ENCODE data around the gene DDX5. TPM values are rescaled to one million over a fixed set of nuclear protein-coding genes. Genes with fewer than 3 reads are reported as not detected.

The DDX5 gene
- polyA plus RNA-seq, 1 of the 3 experiments (the other 2 are of a cell fraction), result 1,642 TPM

GRCh38 chr17:64449545-64449944 is 56.5 kb downstream of the DDX5 start:
- peak overlapping the region in 1 of 2 experiments; percentile 57; a peak in 2 of 4 replicates for H3K27ac ChIP-seq (ENCODE audit: low read depth in 2 of 2, low read length in 1 of 2)

GRCh38 chr17:64448665-64449512 is 57.2 kb downstream of the DDX5 start, which contains the start of gene MILR1:
Gene MILR1, plus strand, starts transcription at chr17:64449115. Its CDS starts 54 bp downstream, at chr17:64449169.
- H3K27ac ChIP-seq (ENCODE audit: low read depth in 2 of 2, low read length in 1 of 2), result peak within 1 kb of the TSS in 1 of 2 experiments; percentile 57; a peak in 2 of 4 replicates
- no peak for DNase-seq
- 57% methylated on average over 10 of the region's 10 CpGs for WGBS (ENCODE audit: low lambda C conversion rate)
- H3K9me2 ChIP-seq, result no peaks in the 10 kb centered on the region
- H2AFZ ChIP-seq (ENCODE audit: low read depth), result peak within 1 kb of the TSS; percentile 87
- no peaks in the 10 kb centered on the region for H3K79me2 ChIP-seq (ENCODE audit: insufficient read depth)
- H3K4me1 ChIP-seq (ENCODE audit: control insufficient read depth in 1 of 2, insufficient read depth in 2 of 2, low read depth in 1 of 2, low read length in 1 of 2), result no peaks in the 10 kb centered on the region
- ChIA-PET POLR2A (no interaction called here), CTCF (interaction anchor here (0.7 to 3.4 kb wide), 4 partner anchors 17 to 782 kb away, joined by 3 to 21 read pairs (median 3); no protein-coding TSS in a partner anchor)
- H3K9ac ChIP-seq, result no peak within 1 kb of the TSS
- H4K20me1 ChIP-seq (ENCODE audit: insufficient read depth), result no peaks in the 10 kb centered on the region
- TF ChIP-seq JUND (IDR thresholded peaks at IDR 0.05), result no peak; the same call in 1 of the 2 replicates
- no peak for TF ChIP-seq NFIC (IDR thresholded peaks at IDR 0.05; ENCODE audit: borderline replicate concordance)
- 0 out of 2 replicates have a peak, but pooled peaks have one; percentile 34 for TF ChIP-seq POLR2AphosphoS5 (IDR thresholded peaks at IDR 0.05; ENCODE audit: low read depth, low read length)
- no peak for TF ChIP-seq GABPA (IDR thresholded peaks at IDR 0.05; ENCODE audit: low read depth)
- TF ChIP-seq FOSL2 (IDR thresholded peaks at IDR 0.05; ENCODE audit: borderline replicate concordance, low read depth), result peak; percentile 64; the same call in 1 of the 2 replicates
- H3F3A ChIP-seq (replicated peaks; ENCODE audit: insufficient read depth), result peaks cover 8% of the 10 kb centered on the region
- H3K36me3 ChIP-seq (replicated peaks in 1 of 2; ENCODE audit: control insufficient read depth in 1 of 2, insufficient read depth in 2 of 2, low read length in 1 of 2), result no peaks in the 10 kb centered on the region
- no peak within 1 kb of the TSS for H3K4me3 ChIP-seq (ENCODE audit: low read depth in 2 of 2, low read length in 1 of 2)
- no peaks in the 10 kb centered on the region for H3K9me3 ChIP-seq
- peak within 1 kb of the TSS; percentile 41; the same call in 1 of the 2 replicates for H3K4me2 ChIP-seq
- no peaks in the 10 kb centered on the region for H3K27me3 ChIP-seq (ENCODE audit: insufficient read depth)

More at GRCh38 chr17:64449545-64449944, 56.5 kb downstream of the DDX5 start:
- no peaks in the 10 kb centered on the region for H3K27me3 ChIP-seq (ENCODE audit: insufficient read depth)
- no peak for DNase-seq
- no peaks in the 10 kb centered on the region for H3K9me3 ChIP-seq
- 92% methylated on average over 3 of the region's 3 CpGs for WGBS (ENCODE audit: low lambda C conversion rate)
- H2AFZ ChIP-seq (ENCODE audit: low read depth), result peak overlapping the region; percentile 87
- H3K9ac ChIP-seq, result no peak overlapping the region
- H3K36me3 ChIP-seq (replicated peaks in 1 of 2; ENCODE audit: control insufficient read depth in 1 of 2, insufficient read depth in 2 of 2, low read length in 1 of 2), result no peaks in the 10 kb centered on the region
- POLR2A ChIA-PET, result interaction anchor here (0.6 kb wide), 1 partner anchor 24 kb away, joined by 4 read pairs; no protein-coding TSS in a partner anchor
- no peak overlapping the region for H3K4me3 ChIP-seq (ENCODE audit: low read depth in 2 of 2, low read length in 1 of 2)
- CTCF ChIA-PET, result interaction anchor here (0.7 to 3.4 kb wide), 3 partner anchors 17 to 41 kb away, joined by 3 to 21 read pairs (median 3); no protein-coding TSS in a partner anchor
- peaks cover 8% of the 10 kb centered on the region for H3F3A ChIP-seq (replicated peaks; ENCODE audit: insufficient read depth)
- no peak for TF ChIP-seq NRF1 (IDR thresholded peaks at IDR 0.05; ENCODE audit: low read depth, low read length)
- no peak for TF ChIP-seq ELF1 (IDR thresholded peaks at IDR 0.05)
- TF ChIP-seq SIN3A (IDR thresholded peaks at IDR 0.05; ENCODE audit: borderline replicate concordance, low read depth, low read length), result no peak
- TF ChIP-seq EZH2phosphoT487 (IDR thresholded peaks at IDR 0.05; ENCODE audit: borderline replicate concordance, low read depth), result no peak
- TF ChIP-seq FOXM1 (IDR thresholded peaks at IDR 0.05; ENCODE audit: low read depth), result no peak
- no peak for TF ChIP-seq EP300 (IDR thresholded peaks at IDR 0.05; ENCODE audit: borderline replicate concordance in 1 of 2, low read depth in 1 of 2, low read length in 1 of 2)
- no peak for TF ChIP-seq TAF1 (IDR thresholded peaks at IDR 0.05; ENCODE audit: borderline replicate concordance, low read depth, low read length)
- no peak for TF ChIP-seq RAD21 (IDR thresholded peaks at IDR 0.05; ENCODE audit: low read length)
- no peak for TF ChIP-seq TEAD4 (IDR thresholded peaks at IDR 0.05; ENCODE audit: borderline replicate concordance, insufficient read depth)
- TF ChIP-seq TCF12 (IDR thresholded peaks at IDR 0.05), result no peak
- no peak for TF ChIP-seq GATA2 (CRISPR knock-in tag; IDR thresholded peaks at IDR 0.05)
- H4K20me1 ChIP-seq (ENCODE audit: insufficient read depth), result no peaks in the 10 kb centered on the region
- H3K4me2 ChIP-seq, result peak overlapping the region; percentile 41; the same call in 1 of the 2 replicates
- H3K79me2 ChIP-seq (ENCODE audit: insufficient read depth), result no peaks in the 10 kb centered on the region
- no peaks in the 10 kb centered on the region for H3K9me2 ChIP-seq
- H3K4me1 ChIP-seq (ENCODE audit: control insufficient read depth in 1 of 2, insufficient read depth in 2 of 2, low read depth in 1 of 2, low read length in 1 of 2), result no peaks in the 10 kb centered on the region

Small RNA genes within 50 kb of the gene (small RNA-seq; reads per million reads assigned to genes)
- 0 reads per million in 7 experiments for gene ATP5MFP4

Other genes starting within 250 kb of the DDX5 start
- 24.0 and 30.7 TPM in 2 replicates for gene TEX2, start 243.0 kb downstream of the DDX5 start, polyA plus RNA-seq (2012; rRNA removed)
- gene PECAM1, start 115.4 kb downstream of the DDX5 start, polyA plus RNA-seq (2012; rRNA removed), result 0.10 TPM in 2 replicates
- 4.9 and 6.0 TPM in 2 replicates for gene MILR1, start 57.2 kb downstream of the DDX5 start, polyA plus RNA-seq (2012; rRNA removed)
- gene POLG2, start 9.2 kb downstream of the DDX5 start, polyA plus RNA-seq (2012; rRNA removed), result 18.0 and 20.1 TPM in 2 replicates
- gene CEP95, start 688 bp upstream of the DDX5 start, polyA plus RNA-seq (2012; rRNA removed), result 30.8 and 40.1 TPM in 2 replicates
- gene SMURF2, start 156.0 kb upstream of the DDX5 start, polyA plus RNA-seq (2012; rRNA removed), result 36.6 and 52.4 TPM in 2 replicates